NCI-H2107 treated with DMSO at 0.1 percent for 48 hours (cell line): ENCODE measurements around the gene ZNF230.
A peak's percentile ranks its signal among the peaks of the same experiment; 100 is the strongest.

Experiments used
- DNase-seq: peaks from one replicate; lab custom pipeline; 2025; ENCODE audit not compliant: unreplicated experiment; lab: John Stamatoyannopoulos, UW

Gene ZNF230

GRCh38 chr19:44032001-44032610, 29.3 kb downstream of the ZNF230 start:
- DNase-seq = no peak

- DNase-seq = no peak
Measured at GRCh38 chr19:44042147-44042546, 39.4 kb downstream of the ZNF230 start.

GRCh38 chr19:44050740-44051649, 48.2 kb downstream of the ZNF230 start:
- peak; percentile 82 for DNase-seq

GRCh38 chr19:44051650-44052402, 49.1 kb downstream of the ZNF230 start, which contains the start of gene ZNF223:
Gene ZNF223 (plus strand): TSS chr19:44052036. CDS start chr19:44055177, 3,141 bp downstream.
- peak; percentile 98 for DNase-seq

- DNase-seq = no peak
Measured at GRCh38 chr19:44055870-44056269, 53.1 kb downstream of the ZNF230 start.

GRCh38 chr19:44059229-44059628, 56.5 kb downstream of the ZNF230 start:
- DNase-seq = no peak

GRCh38 chr19:44061038-44061437, 58.3 kb downstream of the ZNF230 start:
- DNase-seq = no peak
